HepG2 (cell line): ENCODE results near the gene SLC16A3. TPM values are rescaled to one million over a fixed set of nuclear protein-coding genes. Genes with fewer than 3 reads are reported as not detected.
A peak's percentile ranks its signal among the peaks of the same experiment; 100 is the strongest.

Experiments
- AFF4 ChIP-seq: sonication (generic); formaldehyde crosslinking; IDR thresholded peaks from 2 replicates; pipeline ENCODE4 v1.4.0; 2020; ENCODE audit warnings: missing genetic modification reagents
- CC2D1A ChIP-seq: sonication (generic); formaldehyde crosslinking; IDR thresholded peaks from 2 replicates; pipeline ENCODE4 v1.8.1; 2023; ENCODE audit warnings: mild to moderate bottlenecking, missing genetic modification reagents
- CENPX ChIP-seq: sonication (generic); formaldehyde crosslinking; IDR thresholded peaks from 2 replicates; pipeline ENCODE4 v1.9.0; 2021; ENCODE audit warnings: mild to moderate bottlenecking, missing genetic modification reagents, moderate library complexity
- ESRRA ChIP-seq: sonication (generic); formaldehyde crosslinking; IDR thresholded peaks from 2 replicates; pipeline ENCODE4 v1.5.1; 2020; ENCODE audit warnings: mild to moderate bottlenecking, low read depth, missing genetic modification reagents
- HOMEZ ChIP-seq: IDR thresholded peaks from 2 replicates; pipeline ENCODE4 v1.6.1; 2016; ENCODE audit warnings: low read depth
- LBX2 ChIP-seq: sonication (generic); formaldehyde crosslinking; IDR thresholded peaks from 2 replicates; pipeline ENCODE4 v1.5.0; 2020; ENCODE audit warnings: missing genetic modification reagents, mild to moderate bottlenecking, borderline replicate concordance
- MLLT10 ChIP-seq: sonication (generic); formaldehyde crosslinking; IDR thresholded peaks from 2 replicates; pipeline ENCODE4 v1.4.0; 2020; ENCODE audit warnings: missing genetic modification reagents
- NKX3-1 ChIP-seq: sonication (generic); formaldehyde crosslinking; IDR thresholded peaks from 2 replicates; pipeline ENCODE4 v1.5.0; 2020; ENCODE audit warnings: missing genetic modification reagents
- NR2F1 ChIP-seq, 2 experiments: fragments of 450-650 bp in 1 of 2; formaldehyde crosslinking in 1 of 2; IDR thresholded peaks; 2 replicates each; pipeline versions ENCODE4 v1.5.0 to v1.6.1; 2016 to 2020; ENCODE audit warnings: mild to moderate bottlenecking in 1 of 2, missing compliant biosample characterization in 1 of 2, missing genetic modification reagents in 1 of 2, moderate library complexity in 1 of 2
- RBM39 ChIP-seq: fragments of 200-400 bp; formaldehyde crosslinking; IDR thresholded peaks from one replicate; pipeline ENCODE4 v1.6.1; 2018; ENCODE audit warnings: antibody characterized with exemption, mild to moderate bottlenecking, low read depth, low read length; ENCODE audit not compliant: poor library complexity, severe bottlenecking
- TGIF2 ChIP-seq: IDR thresholded peaks from 2 replicates; pipeline ENCODE4 v1.6.1; 2016; ENCODE audit warnings: control low read depth, missing compliant biosample characterization
- THAP9 ChIP-seq: sonication (generic); formaldehyde crosslinking; IDR thresholded peaks from 2 replicates; pipeline ENCODE4; 2020; ENCODE audit warnings: missing genetic modification reagents, mild to moderate bottlenecking, borderline replicate concordance
- ZBTB44 ChIP-seq: sonication (generic); formaldehyde crosslinking; IDR thresholded peaks from 2 replicates; pipeline ENCODE4 v1.4.0; 2020; ENCODE audit warnings: missing genetic modification reagents
- ZNF329 ChIP-seq: sonication (generic); formaldehyde crosslinking; IDR thresholded peaks from 2 replicates; pipeline ENCODE4 v1.9.0; 2021; ENCODE audit warnings: low read depth, mild to moderate bottlenecking, missing genetic modification reagents
- ZNF503 ChIP-seq: sonication (generic); formaldehyde crosslinking; IDR thresholded peaks from 2 replicates; pipeline ENCODE4 v1.4.0; 2020; ENCODE audit warnings: missing genetic modification reagents
- ZZZ3 ChIP-seq: sonication (generic); formaldehyde crosslinking; IDR thresholded peaks from 2 replicates; pipeline ENCODE4 v1.4.0; 2020; ENCODE audit warnings: missing genetic modification reagents, mild to moderate bottlenecking, borderline replicate concordance
- polyA plus RNA-seq, 8 experiments: library from polyadenylated mRNA; depleted of rRNA in 3 of 8; stranded (reverse) in 7 of 8; unstranded in 1 of 8; fragments of >200 nt; fragmentation: Illumina TruSeq in 4 of 8; extraction: Trizol in 4 of 8; gene quantifications; 2 replicates each; pipeline versions ENCODE4 v1.2.1 to v1.2.3, GENCODE V29; 2011 to 2016; ENCODE audit warnings: low read depth in 4 of 8, missing spikeins in 1 of 8, mixed read lengths in 1 of 8; ENCODE audit not compliant: insufficient read depth in 1 of 8
- total RNA-seq, 5 experiments: library from RNA; depleted of rRNA; stranded (reverse); fragments of >200 nt; fragmentation: Illumina TruSeq; extraction: Trizol; gene quantifications; 2 replicates each; pipeline ENCODE4 v1.2.3, GENCODE V29; 2016; ENCODE audit warnings: low read depth in 1 of 5

Gene SLC16A3
- total and polyA plus RNA-seq, 2 of the 13 experiments (the other 11 are each of a cell fraction or from before 2014, with no cell fraction given), result 242 to 349 TPM

- TF ChIP-seq AFF4 (CRISPR knock-in tag) (no peak), THAP9 (CRISPR knock-in tag) (0 out of 2 replicates have a peak, but pooled peaks have one; percentile 7), NKX3-1 (CRISPR knock-in tag) (no peak), MLLT10 (CRISPR knock-in tag) (no peak), ESRRA (CRISPR knock-in tag) (0 out of 2 replicates have a peak, but pooled peaks have one; percentile 11), HOMEZ (CRISPR knock-in tag) (no peak), CENPX (CRISPR knock-in tag) (no peak), ZZZ3 (0 out of 2 replicates have a peak, but pooled peaks have one; percentile 13), TGIF2 (CRISPR knock-in tag) (no peak), CC2D1A (no peak), NR2F1 (CRISPR knock-in tag; IDR thresholded peaks at IDR 0.05) (no peak), ZNF329 (CRISPR knock-in tag) (no peak), LBX2 (CRISPR knock-in tag) (no peak), RBM39 (peak; percentile 38), ZBTB44 (CRISPR knock-in tag) (no peak), ZNF503 (no peak)
Observed at GRCh38 chr17:82227629-82228277, 1.1 kb upstream of the SLC16A3 start (continued).
